Measurements from ENCODE around the gene KMT2B. TPM values are rescaled to one million over a fixed set of nuclear protein-coding genes. Genes with fewer than 3 reads are reported as not detected.

The KMT2B gene
- total RNA-seq, 1 experiment from 2014 or later, result 32.2 TPM

DNA sequence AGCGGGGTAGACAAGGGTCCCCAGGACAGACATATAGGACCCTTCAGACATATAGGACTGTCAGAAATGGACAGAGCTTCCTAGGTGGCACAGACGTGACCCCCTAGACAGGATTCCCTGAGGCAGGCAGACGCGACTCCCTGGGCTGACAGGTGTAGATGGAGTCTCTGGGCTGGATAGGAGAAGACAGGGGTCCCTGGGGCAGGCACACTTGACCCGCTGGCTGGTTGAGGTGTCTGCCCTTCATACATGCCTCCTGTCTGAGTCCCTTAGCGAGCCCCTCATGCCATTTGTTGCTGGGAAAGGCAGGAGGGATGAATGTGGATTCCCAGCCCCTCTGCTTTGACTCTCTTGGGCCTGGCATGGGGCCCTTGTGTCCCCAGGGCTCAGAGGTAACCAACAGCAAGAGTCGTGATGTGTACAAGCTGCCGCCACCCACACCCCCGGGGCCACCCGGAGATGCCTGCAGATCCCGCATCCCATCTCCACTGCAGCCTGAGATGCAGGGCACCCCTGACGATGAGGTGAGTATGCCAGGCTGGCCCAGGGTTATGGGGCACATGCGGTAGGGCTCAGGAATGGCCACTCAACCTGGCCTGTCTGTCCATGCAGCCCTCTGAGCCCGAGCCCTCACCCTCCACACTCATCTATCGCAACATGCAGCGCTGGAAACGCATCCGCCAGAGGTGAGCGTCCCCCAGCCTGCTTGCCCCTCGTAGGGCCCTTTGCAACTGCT is 36.0 kb downstream of the KMT2B start:
- peaks cover 13% of the 10 kb centered on the region for H3K79me2 ChIP-seq (ENCODE audit: low read depth)
- no peaks in the 10 kb centered on the region for H3K9me2 ChIP-seq (ENCODE audit: insufficient read depth)
- H2AFZ ChIP-seq, result no peak overlapping the region
- no peak overlapping the region for H3K27ac ChIP-seq
- ChIA-PET CTCF (no interaction called here), POLR2A (ENCODE audit: unreplicated experiment) (no interaction called here)
- H3K36me3 ChIP-seq (ENCODE audit: low read depth), result no peaks in the 10 kb centered on the region
- no peaks in the 10 kb centered on the region for H3K27me3 ChIP-seq (ENCODE audit: insufficient read depth, low read depth)
- peaks cover 25% of the 10 kb centered on the region for H3K4me1 ChIP-seq (replicated peaks; ENCODE audit: insufficient read depth)
- intact Hi-C loops (cut with micrococcal nuclease; ENCODE audit: unreplicated experiment), result no loop called here
- H3K4me3 ChIP-seq, result no peak overlapping the region
- TF ChIP-seq, protein P1, sequence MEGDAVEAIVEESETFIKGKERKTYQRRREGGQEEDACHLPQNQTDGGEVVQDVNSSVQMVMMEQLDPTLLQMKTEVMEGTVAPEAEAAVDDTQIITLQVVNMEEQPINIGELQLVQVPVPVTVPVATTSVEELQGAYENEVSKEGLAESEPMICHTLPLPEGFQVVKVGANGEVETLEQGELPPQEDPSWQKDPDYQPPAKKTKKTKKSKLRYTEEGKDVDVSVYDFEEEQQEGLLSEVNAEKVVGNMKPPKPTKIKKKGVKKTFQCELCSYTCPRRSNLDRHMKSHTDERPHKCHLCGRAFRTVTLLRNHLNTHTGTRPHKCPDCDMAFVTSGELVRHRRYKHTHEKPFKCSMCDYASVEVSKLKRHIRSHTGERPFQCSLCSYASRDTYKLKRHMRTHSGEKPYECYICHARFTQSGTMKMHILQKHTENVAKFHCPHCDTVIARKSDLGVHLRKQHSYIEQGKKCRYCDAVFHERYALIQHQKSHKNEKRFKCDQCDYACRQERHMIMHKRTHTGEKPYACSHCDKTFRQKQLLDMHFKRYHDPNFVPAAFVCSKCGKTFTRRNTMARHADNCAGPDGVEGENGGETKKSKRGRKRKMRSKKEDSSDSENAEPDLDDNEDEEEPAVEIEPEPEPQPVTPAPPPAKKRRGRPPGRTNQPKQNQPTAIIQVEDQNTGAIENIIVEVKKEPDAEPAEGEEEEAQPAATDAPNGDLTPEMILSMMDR (conservative IDR thresholded peaks at IDR 0.05), result no peak
- TF ChIP-seq EZH2 (IDR thresholded peaks at IDR 0.05; ENCODE audit: low read depth), result no peak
- no peaks in the 10 kb centered on the region for H3K9me3 ChIP-seq (ENCODE audit: insufficient read depth, low read depth)
- BruUV-seq (replicated peaks), result no TSS peak
- H4K20me1 ChIP-seq (ENCODE audit: insufficient read depth), result peaks cover 2% of the 10 kb centered on the region; the same call in 1 of the 2 replicates
- no peak for DNase-seq
- no peak overlapping the region for H3K4me2 ChIP-seq
- peaks cover 13% of the 10 kb centered on the region; the same call in 1 of the 2 replicates for H3F3A ChIP-seq (ENCODE audit: insufficient read depth, low read depth)

DNA sequence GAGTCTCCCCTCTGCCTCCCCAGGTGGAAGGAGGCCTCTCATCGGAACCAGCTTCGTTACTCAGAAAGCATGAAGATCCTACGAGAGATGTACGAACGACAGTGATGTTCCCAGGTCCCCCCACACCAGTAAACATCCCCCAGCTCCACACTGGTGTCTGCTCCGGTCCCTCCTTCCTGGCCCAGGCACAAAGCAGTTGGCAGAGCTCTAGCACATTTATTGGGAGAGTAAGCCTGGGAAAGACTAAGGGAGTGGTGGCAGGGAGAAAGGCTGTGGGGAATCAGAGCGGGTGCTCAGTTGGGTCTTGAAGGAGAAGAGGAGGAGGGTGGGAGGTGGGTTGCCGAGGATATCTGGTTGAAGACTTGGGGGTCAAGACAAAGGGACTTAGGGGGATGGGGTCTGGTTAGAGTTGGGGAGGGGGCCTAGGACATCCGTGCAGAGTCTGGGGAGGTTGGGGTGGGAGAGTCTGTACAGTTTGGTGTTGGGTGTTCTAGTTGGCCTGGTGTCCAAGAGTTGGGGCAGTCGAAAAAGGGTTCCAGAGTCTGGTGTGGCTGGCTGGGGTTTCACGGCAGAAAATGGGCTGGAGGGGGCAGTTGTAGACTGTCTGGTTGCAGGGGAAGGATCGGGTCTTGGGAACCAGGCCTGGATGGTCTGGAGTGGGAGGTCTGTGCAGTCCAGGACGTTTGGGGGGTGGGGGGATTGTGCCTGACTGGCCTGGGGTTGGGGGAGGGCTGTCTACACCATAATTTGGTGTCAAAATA is 36.7 kb downstream of the KMT2B start:
- ChIA-PET POLR2A (ENCODE audit: unreplicated experiment) (no interaction called here), CTCF (no interaction called here)
- no peak for TF ChIP-seq EZH2 (IDR thresholded peaks at IDR 0.05; ENCODE audit: low read depth)
- TF ChIP-seq, protein P1 (conservative IDR thresholded peaks at IDR 0.05), result no peak
- no TSS peak for BruUV-seq (replicated peaks)
- intact Hi-C loops (cut with micrococcal nuclease; ENCODE audit: unreplicated experiment), result no loop called here
- H3K4me3 ChIP-seq, result no peak overlapping the region
- H2AFZ ChIP-seq, result no peak overlapping the region
- peaks cover 14% of the 10 kb centered on the region for H3K79me2 ChIP-seq (ENCODE audit: low read depth)
- no peaks in the 10 kb centered on the region for H3K9me2 ChIP-seq (ENCODE audit: insufficient read depth)
- no peak overlapping the region for H3K4me2 ChIP-seq
- H3K27me3 ChIP-seq (ENCODE audit: insufficient read depth, low read depth), result no peaks in the 10 kb centered on the region
- H3K27ac ChIP-seq, result no peak overlapping the region
- no peaks in the 10 kb centered on the region for H3K36me3 ChIP-seq (ENCODE audit: low read depth)
- peaks cover 13% of the 10 kb centered on the region; the same call in 1 of the 2 replicates for H3F3A ChIP-seq (ENCODE audit: insufficient read depth, low read depth)
- no peak for DNase-seq
- H4K20me1 ChIP-seq (ENCODE audit: insufficient read depth), result peaks cover 4% of the 10 kb centered on the region; the same call in 1 of the 2 replicates
- peaks cover 25% of the 10 kb centered on the region for H3K4me1 ChIP-seq (replicated peaks; ENCODE audit: insufficient read depth)
- no peaks in the 10 kb centered on the region for H3K9me3 ChIP-seq (ENCODE audit: insufficient read depth, low read depth)

DNA sequence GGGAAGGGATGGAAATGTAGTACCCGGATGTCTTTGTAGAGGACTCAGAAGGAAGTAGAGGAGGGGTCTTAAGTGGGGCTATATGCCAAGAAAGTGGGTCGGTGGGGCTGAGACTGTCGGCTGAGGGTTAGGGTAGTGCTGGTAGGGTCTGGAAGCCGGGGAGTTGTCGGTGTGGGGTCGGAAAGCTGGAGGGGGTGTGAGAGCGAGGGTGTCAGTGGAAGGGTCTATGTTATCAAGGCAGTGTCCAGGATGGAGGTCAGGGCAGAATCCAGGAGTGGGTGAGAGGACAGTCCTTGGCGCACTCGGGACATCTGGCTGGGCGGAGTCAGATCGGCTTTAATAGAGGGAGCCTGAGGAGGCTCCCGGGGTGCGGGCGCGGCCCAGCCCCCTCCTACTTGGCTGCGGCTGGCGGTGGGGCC is 37.3 kb downstream of the KMT2B start:
- no peak overlapping the region for H3K27ac ChIP-seq
- DNase-seq, result no peak
- no TSS peak for BruUV-seq (replicated peaks)
- no peak overlapping the region for H2AFZ ChIP-seq
- H3K4me2 ChIP-seq, result no peak overlapping the region
- peaks cover 16% of the 10 kb centered on the region for H3K79me2 ChIP-seq (ENCODE audit: low read depth)
- peaks cover 4% of the 10 kb centered on the region; the same call in 1 of the 2 replicates for H4K20me1 ChIP-seq (ENCODE audit: insufficient read depth)
- H3K36me3 ChIP-seq (ENCODE audit: low read depth), result no peaks in the 10 kb centered on the region; the same call in 1 of the 2 replicates
- peaks cover 8% of the 10 kb centered on the region; the same call in 1 of the 2 replicates for H3F3A ChIP-seq (ENCODE audit: insufficient read depth, low read depth)
- H3K9me3 ChIP-seq (ENCODE audit: insufficient read depth, low read depth), result no peaks in the 10 kb centered on the region
- H3K9me2 ChIP-seq (ENCODE audit: insufficient read depth), result no peaks in the 10 kb centered on the region
- no peaks in the 10 kb centered on the region for H3K27me3 ChIP-seq (ENCODE audit: insufficient read depth, low read depth)
- CTCF ChIA-PET, result no interaction called here
- intact Hi-C loops (cut with micrococcal nuclease; ENCODE audit: unreplicated experiment), result no loop called here
- no peak for TF ChIP-seq EZH2 (IDR thresholded peaks at IDR 0.05; ENCODE audit: low read depth)
- TF ChIP-seq, protein P1 (conservative IDR thresholded peaks at IDR 0.05), result no peak
- H3K4me1 ChIP-seq (replicated peaks; ENCODE audit: insufficient read depth), result peaks cover 19% of the 10 kb centered on the region
- no peak overlapping the region for H3K4me3 ChIP-seq
- POLR2A ChIA-PET (ENCODE audit: unreplicated experiment), result no interaction called here

Measured in PC-9 (cell line).